NCI-H128 (cell line): ENCODE data around the gene NTPCR.

Experiments
- DNase-seq: peaks from one replicate; lab custom pipeline; 2025; ENCODE audit not compliant: unreplicated experiment; lab: John Stamatoyannopoulos, UW

The NTPCR gene

GRCh38 chr1:232958067-232958466 lies 7.7 kb downstream of the NTPCR start:
- no peak for DNase-seq

- DNase-seq: no peak
These were observed 12.6 kb downstream of the NTPCR start for GRCh38 chr1:232962761-232963745.

GRCh38 chr1:232964601-232965000 lies 14.2 kb downstream of the NTPCR start:
- DNase-seq: no peak

GRCh38 chr1:232965124-232965911 lies 14.9 kb downstream of the NTPCR start:
- DNase-seq: no peak

GRCh38 chr1:232965912-232966217 lies 15.5 kb downstream of the NTPCR start:
- DNase-seq: no peak

GRCh38 chr1:232966663-232967062 lies 16.3 kb downstream of the NTPCR start:
- DNase-seq: no peak

- DNase-seq: no peak
These were observed 18.0 kb downstream of the NTPCR start for GRCh38 chr1:232968391-232968790.

GRCh38 chr1:232968965-232969364 lies 18.6 kb downstream of the NTPCR start:
- no peak for DNase-seq

- no peak for DNase-seq
These were observed 19.4 kb downstream of the NTPCR start for GRCh38 chr1:232969799-232970198.

GRCh38 chr1:232970508-232970907 lies 20.1 kb downstream of the NTPCR start:
- no peak for DNase-seq

- no peak for DNase-seq
These were observed 23.5 kb downstream of the NTPCR start for GRCh38 chr1:232973652-232974611.

GRCh38 chr1:232974971-232975370 lies 24.6 kb downstream of the NTPCR start:
- DNase-seq: no peak

- no peak for DNase-seq
These were observed 27.8 kb downstream of the NTPCR start for GRCh38 chr1:232978091-232978634.

GRCh38 chr1:232978815-232979214 lies 28.4 kb downstream of the NTPCR start:
- DNase-seq: no peak

GRCh38 chr1:232979558-232979957 lies 29.1 kb downstream of the NTPCR start:
- DNase-seq: no peak

- no peak for DNase-seq
These were observed 30.1 kb downstream of the NTPCR start for GRCh38 chr1:232980355-232980978.

GRCh38 chr1:232980986-232981560 lies 30.7 kb downstream of the NTPCR start:
- no peak for DNase-seq

- DNase-seq: no peak
These were observed 32.0 kb downstream of the NTPCR start for GRCh38 chr1:232982238-232982944.

GRCh38 chr1:232983375-232983774 lies 33.0 kb downstream of the NTPCR start:
- no peak for DNase-seq
